GM12878 (cell line): ENCODE measurements around the gene ZNF701. TPM values are rescaled to one million over a fixed set of nuclear protein-coding genes. Genes with fewer than 3 reads are reported as not detected.
A peak's percentile ranks its signal among the peaks of the same experiment; 100 is the strongest.

Source experiments
- ASH2L ChIP-seq: fragments of 300-600, 200-600 bp; sonication (generic); IDR thresholded peaks from 2 replicates; pipeline ENCODE4 v1.6.1; 2017; ENCODE audit warnings: low read depth, mild to moderate bottlenecking, borderline replicate concordance
- ATF3 ChIP-seq: IDR thresholded peaks from 2 replicates; pipeline ENCODE4 v1.6.1; 2011; ENCODE audit warnings: low read depth, mild to moderate bottlenecking, low read length, moderate library complexity, borderline replicate concordance; ENCODE audit errors: extremely low read depth
- BCL3 ChIP-seq: IDR thresholded peaks from 2 replicates; pipeline ENCODE4 v1.6.1; 2011; ENCODE audit warnings: borderline replicate concordance, low read depth, mild to moderate bottlenecking, moderate library complexity, low read length; ENCODE audit not compliant: insufficient read depth, poor library complexity, severe bottlenecking
- CREB1 ChIP-seq: IDR thresholded peaks from 2 replicates; pipeline ENCODE4 v1.6.1; 2012; ENCODE audit warnings: low read depth, mild to moderate bottlenecking, inconsistent platforms
- E2F4 ChIP-seq: IDR thresholded peaks from 2 replicates; pipeline ENCODE4 v1.6.1; 2012; ENCODE audit warnings: low read depth, low read length, improper control_type of control experiment
- HCFC1 ChIP-seq: fragments of 150-350 bp; IDR thresholded peaks from 2 replicates; pipeline ENCODE4 v1.6.1; 2014; ENCODE audit warnings: low read length
- IKZF1 ChIP-seq: fragments of 450-650 bp; conservative IDR thresholded peaks from 2 replicates; pipeline ENCODE4 v1.6.1; 2017; ENCODE audit warnings: antibody characterized with exemption, mild to moderate bottlenecking
- KAT2A ChIP-seq: conservative IDR thresholded peaks from 2 replicates; pipeline ENCODE4 v1.6.1; 2011; ENCODE audit warnings: low read depth, low read length; ENCODE audit not compliant: control insufficient read depth
- LARP7 ChIP-seq: fragments of 450-650 bp; IDR thresholded peaks from 2 replicates; pipeline ENCODE4 v1.6.1; 2017; ENCODE audit warnings: mild to moderate bottlenecking
- MTA2 ChIP-seq: fragments of 450-650 bp; IDR thresholded peaks from 2 replicates; pipeline ENCODE4 v1.6.1; 2016; ENCODE audit warnings: low read depth, mild to moderate bottlenecking, moderate library complexity
- MXI1 ChIP-seq: fragments of 150-350 bp; IDR thresholded peaks from 2 replicates; pipeline ENCODE4 v1.6.1; 2011; ENCODE audit warnings: low read depth, mild to moderate bottlenecking, inconsistent platforms, low read length, improper control_type of control experiment
- NR2C1 ChIP-seq: fragments of 450-650 bp; IDR thresholded peaks from 2 replicates; pipeline ENCODE4 v1.6.1; 2017; ENCODE audit warnings: antibody characterized with exemption, mild to moderate bottlenecking, moderate library complexity
- NR2F1 ChIP-seq: fragments of 450-650 bp; conservative IDR thresholded peaks from 2 replicates; pipeline ENCODE4 v1.6.1; 2017; ENCODE audit warnings: mild to moderate bottlenecking
- POU2F2 ChIP-seq: IDR thresholded peaks from 3 replicates; pipeline ENCODE4 v1.6.1; 2011; ENCODE audit warnings: low read depth, mild to moderate bottlenecking, low read length, borderline replicate concordance
- TCF3 ChIP-seq: IDR thresholded peaks from 2 replicates; pipeline ENCODE4 v1.6.1; 2012; ENCODE audit warnings: low read depth, mild to moderate bottlenecking, low read length, borderline replicate concordance; ENCODE audit not compliant: insufficient read depth
- YY1 ChIP-seq: IDR thresholded peaks from 2 replicates; pipeline ENCODE4 v1.6.1; 2011; ENCODE audit warnings: low read depth, mild to moderate bottlenecking, low read length
- ZBTB4 ChIP-seq: fragments of 450-650 bp; formaldehyde crosslinking; IDR thresholded peaks from 2 replicates; pipeline ENCODE4 v1.4.0; 2022; ENCODE audit warnings: mild to moderate bottlenecking, moderate library complexity
- ZBTB40 ChIP-seq: fragments of 450-650 bp; IDR thresholded peaks from 2 replicates; pipeline ENCODE4 v1.6.1; 2016; ENCODE audit warnings: mild to moderate bottlenecking, moderate library complexity, borderline replicate concordance
- polyA plus RNA-seq, 11 experiments: library from polyadenylated mRNA; depleted of rRNA in 4 of 11; unstranded in 6 of 11; stranded (reverse) in 5 of 11; fragments of >200 nt; fragmentation: Nextera tagmentation in 4 of 11; fragmentation: Illumina TruSeq in 1 of 11; extraction: Ambion mirVana in 4 of 11; extraction: Trizol in 1 of 11; gene quantifications; 1 replicate in 1 of 11; 2 replicates in 10 of 11; pipeline versions ENCODE4 v1.2.1 to v1.2.3, GENCODE V29; 2011 to 2016; ENCODE audit warnings: inconsistent platforms in 2 of 11, missing spikeins in 2 of 11, low read depth in 1 of 11
- total RNA-seq, 4 experiments: library from RNA; depleted of rRNA in 3 of 4; stranded (reverse); fragments of >200 nt in 3 of 4; fragmentation: Illumina TruSeq in 1 of 4; extraction: Trizol in 1 of 4; gene quantifications; 2 replicates each; pipeline versions ENCODE4 v1.2.1 to v1.2.3, GENCODE V29; 2013 to 2021

ZNF701 gene
- total and polyA plus RNA-seq, 10 of the 15 experiments (the other 5 are each of a cell fraction or from before 2014, with no cell fraction given) = 3.1 to 18.1 (median 8.0) TPM

GRCh38 chr19:52601025-52601973, 31.2 kb downstream of the ZNF701 start (continued):
- TF ChIP-seq ATF3 = no peak
- TF ChIP-seq MTA2 = no peak
- no peak for TF ChIP-seq NR2C1
- TF ChIP-seq E2F4 = peak; percentile 67; the same call in 1 of the 2 replicates
- no peak for TF ChIP-seq NR2F1
- TF ChIP-seq CREB1 = no peak
- no peak for TF ChIP-seq BCL3
- TF ChIP-seq YY1 = no peak
- no peak for TF ChIP-seq ASH2L
- TF ChIP-seq IKZF1 = no peak
- peak; percentile 64; the same call in 2 of the 3 replicates for TF ChIP-seq POU2F2
- no peak for TF ChIP-seq ZBTB40
- TF ChIP-seq LARP7 = no peak
- TF ChIP-seq TCF3 = no peak
- no peak for TF ChIP-seq HCFC1
- no peak for TF ChIP-seq ZBTB4 (CRISPR knock-in tag)
- TF ChIP-seq MXI1 = no peak
- TF ChIP-seq KAT2A = no peak
